H1 (cell line): ENCODE data around the gene SOX10. TPM values are rescaled to one million over a fixed set of nuclear protein-coding genes. Genes with fewer than 3 reads are reported as not detected.

ENCODE experiments used
- CTCF ChIA-PET: fragments of 300-600 bp; sonication (Branson Sonifier 250); formaldehyde crosslinking; loops from one replicate; lab custom pipeline; 2021; ENCODE audit not compliant: partially characterized antibody; lab: Charles Lee
- POLR2A ChIA-PET: fragments of 300-600 bp; sonication (Branson Sonifier 250); formaldehyde crosslinking; loops from one replicate; lab custom pipeline; 2021; ENCODE audit warnings: inconsistent platforms; ENCODE audit not compliant: partially characterized antibody; lab: Charles Lee
- DNase-seq, 2 experiments: peaks; one replicate each; pipeline versions ENCODE4 v3.0.0 to v3.0.0-alpha.2; 2010 to 2022; ENCODE audit warnings: low spot score in 2 of 2, low read depth in 1 of 2, mixed read lengths in 1 of 2
- FAIRE-seq: peaks from 2 replicates; lab custom pipeline; 2011; peaks lifted over from hg19 to GRCh38; lab: Jason Lieb, UNC
- H2AFZ ChIP-seq: 2 replicates; pipeline ENCODE4 v1.8.1; 2012; ENCODE audit warnings: low read length, inconsistent platforms
- H2AK5ac ChIP-seq: 2 replicates; pipeline ENCODE4 v1.6.1; 2013; ENCODE audit warnings: low read depth, low read length
- H2BK120ac ChIP-seq: replicated peaks from 2 replicates; pipeline ENCODE3; 2013; ENCODE audit warnings: low read depth, low read length, inconsistent platforms
- H2BK12ac ChIP-seq: 2 replicates; pipeline ENCODE4 v1.6.1; 2013; ENCODE audit warnings: low read depth, low read length
- H2BK15ac ChIP-seq: 2 replicates; pipeline ENCODE4 v1.6.1; 2013; ENCODE audit warnings: low read length
- H2BK20ac ChIP-seq: 2 replicates; pipeline ENCODE4 v1.6.1; 2013; ENCODE audit warnings: low read length
- H2BK5ac ChIP-seq: 2 replicates; pipeline ENCODE4 v1.6.1; 2013; ENCODE audit warnings: low read depth, low read length
- H3K14ac ChIP-seq: 2 replicates; pipeline ENCODE4 v1.6.1; 2013; ENCODE audit warnings: inconsistent platforms; ENCODE audit not compliant: insufficient read length
- H3K18ac ChIP-seq: 2 replicates; pipeline ENCODE4 v1.6.1; 2013; ENCODE audit warnings: low read length; ENCODE audit errors: extremely low read depth
- H3K23ac ChIP-seq: 2 replicates; pipeline ENCODE4 v1.6.1; 2013; ENCODE audit warnings: inconsistent platforms; ENCODE audit not compliant: insufficient read length
- H3K23me2 ChIP-seq: 2 replicates; pipeline ENCODE4 v1.6.1; 2013; ENCODE audit warnings: low read depth, low read length
- H3K27ac ChIP-seq: 2 replicates; pipeline ENCODE4 v1.6.1; 2011; ENCODE audit warnings: low read depth, low read length, inconsistent platforms
- H3K27me3 ChIP-seq, 4 experiments: replicated peaks in 1 of 4; 1 replicate in 1 of 4; 2 replicates in 3 of 4; pipeline versions ENCODE4 v1.6.1 to v1.8.1; 2011 to 2013; ENCODE audit warnings: low read length in 3 of 4, mild to moderate bottlenecking in 3 of 4, inconsistent platforms in 2 of 4, mixed read lengths in 2 of 4, moderate library complexity in 1 of 4; ENCODE audit not compliant: control insufficient read depth in 3 of 4, insufficient read depth in 3 of 4; ENCODE audit errors: extremely low read depth in 1 of 4
- H3K36me3 ChIP-seq, 4 experiments: 2 replicates each; pipeline versions ENCODE4 v1.6.1 to v1.8.1; 2011 to 2013; ENCODE audit warnings: mild to moderate bottlenecking in 4 of 4, low read length in 3 of 4, moderate library complexity in 2 of 4, control low read depth in 1 of 4, inconsistent platforms in 1 of 4; ENCODE audit not compliant: insufficient read depth in 4 of 4, control insufficient read depth in 2 of 4
- H3K4ac ChIP-seq: replicated peaks from 2 replicates; pipeline ENCODE3; 2013; ENCODE audit warnings: low read length, low read depth, mixed read lengths, inconsistent platforms; ENCODE audit not compliant: insufficient read length
- H3K4me1 ChIP-seq, 4 experiments: replicated peaks in 1 of 4; 1 replicate in 1 of 4; 2 replicates in 3 of 4; pipeline versions ENCODE4 v1.6.1 to v1.8.1; 2011 to 2013; ENCODE audit warnings: low read length in 3 of 4, inconsistent platforms in 2 of 4, mixed read lengths in 1 of 4; ENCODE audit not compliant: insufficient read depth in 4 of 4, control insufficient read depth in 3 of 4
- H3K4me2 ChIP-seq, 2 experiments: 2 replicates each; pipeline versions ENCODE4 v1.6.1 to v1.8.1; 2011 to 2013; ENCODE audit warnings: low read depth in 2 of 2, low read length in 2 of 2, control low read depth in 1 of 2, inconsistent platforms in 1 of 2, mild to moderate bottlenecking in 1 of 2; ENCODE audit not compliant: insufficient read depth in 1 of 2
- H3K4me3 ChIP-seq, 4 experiments: fragments of 200-600, 300-600 bp in 1 of 4; sonication (generic), shearing (Covaris generic), sonication (Bioruptor Twin) in 1 of 4; 2 replicates each; pipeline versions ENCODE4 v1.5.1 to v1.8.1; 2011 to 2016; ENCODE audit warnings: low read length in 4 of 4, low read depth in 3 of 4, control low read depth in 2 of 4, inconsistent platforms in 2 of 4, mild to moderate bottlenecking in 2 of 4, mixed read lengths in 1 of 4, moderate library complexity in 1 of 4; ENCODE audit not compliant: insufficient read depth in 2 of 4; ENCODE audit errors: extremely low read depth in 1 of 4
- H3K56ac ChIP-seq: replicated peaks from 2 replicates; pipeline ENCODE3; 2013; ENCODE audit warnings: low read depth, mild to moderate bottlenecking, mixed read lengths, low read length, inconsistent platforms; ENCODE audit not compliant: insufficient read length
- H3K79me1 ChIP-seq: 2 replicates; pipeline ENCODE4 v1.6.1; 2013; ENCODE audit warnings: low read depth, low read length, control low read depth
- H3K79me2 ChIP-seq, 2 experiments: 2 replicates each; pipeline versions ENCODE4 v1.6.1 to v1.8.1; 2012 to 2013; ENCODE audit warnings: low read length in 2 of 2, mild to moderate bottlenecking in 2 of 2, inconsistent platforms in 1 of 2; ENCODE audit not compliant: insufficient read depth in 2 of 2, control insufficient read depth in 1 of 2
- H3K9ac ChIP-seq, 4 experiments: replicated peaks in 1 of 4; 1 replicate in 1 of 4; 2 replicates in 3 of 4; pipeline versions ENCODE4 v1.6.1 to v1.8.1; 2011 to 2013; ENCODE audit warnings: low read depth in 3 of 4, low read length in 3 of 4, control low read depth in 2 of 4, mild to moderate bottlenecking in 2 of 4, moderate library complexity in 2 of 4, inconsistent platforms in 1 of 4; ENCODE audit errors: extremely low read depth in 1 of 4
- H3K9me3 ChIP-seq, 2 experiments: 2 replicates each; pipeline versions ENCODE4 v1.6.1 to v1.8.1; 2012 to 2013; ENCODE audit warnings: mild to moderate bottlenecking in 2 of 2, moderate library complexity in 2 of 2, control low read depth in 1 of 2, inconsistent platforms in 1 of 2, low read depth in 1 of 2, low read length in 1 of 2, mixed read lengths in 1 of 2; ENCODE audit not compliant: insufficient read depth in 2 of 2
- H4K20me1 ChIP-seq, 2 experiments: replicated peaks in 1 of 2; 2 replicates each; pipeline versions ENCODE3 to v1.8.1; 2011 to 2013; ENCODE audit warnings: inconsistent platforms in 2 of 2, low read length in 2 of 2, mild to moderate bottlenecking in 1 of 2; ENCODE audit not compliant: insufficient read depth in 2 of 2, control insufficient read depth in 1 of 2
- H4K5ac ChIP-seq: 2 replicates; pipeline ENCODE4 v1.6.1; 2013; ENCODE audit warnings: low read length, low read depth, mixed read lengths, inconsistent platforms; ENCODE audit not compliant: insufficient read length
- H4K8ac ChIP-seq: 2 replicates; pipeline ENCODE4 v1.8.0; 2013; ENCODE audit warnings: mild to moderate bottlenecking, moderate library complexity, low read length, inconsistent platforms; ENCODE audit not compliant: insufficient read depth; ENCODE audit errors: extremely low read depth
- H4K91ac ChIP-seq: replicated peaks from 2 replicates; pipeline ENCODE3; 2013; ENCODE audit warnings: low read length, mixed read lengths, inconsistent platforms; ENCODE audit not compliant: insufficient read length
- BACH1 ChIP-seq: IDR thresholded peaks from 2 replicates; pipeline ENCODE4 v1.6.1; 2012; ENCODE audit warnings: low read length, improper control_type of control experiment
- WGBS, 2 experiments: shearing (Covaris generic) in 1 of 2; methylation state at CpG; one replicate each; pipeline versions ENCODE4 v1.1.6 to v1.1.7; 2013 to 2015; ENCODE audit warnings: low lambda C conversion rate in 2 of 2, mixed read lengths in 2 of 2, inconsistent platforms in 1 of 2, low coverage in 1 of 2, missing lambda C conversion rate in 1 of 2; ENCODE audit not compliant: insufficient replicate concordance in 2 of 2, insufficient coverage in 1 of 2, insufficient read length in 1 of 2; ENCODE audit errors: extremely low coverage in 1 of 2, missing lambda C conversion rate in 1 of 2; 5-methylcytosine and 5-hydroxymethylcytosine counted together
- polyA plus RNA-seq, 7 experiments: library from polyadenylated mRNA; depleted of rRNA in 3 of 7; stranded (reverse) in 5 of 7; unstranded in 2 of 7; fragments of >200 nt in 5 of 7; fragments of 200-250 nt in 2 of 7; gene quantifications; 1 replicate in 5 of 7; 2 replicates in 1 of 7; 4 replicates in 1 of 7; pipeline versions ENCODE4 v1.2.1 to v1.2.3, GENCODE V29; 2011 to 2013; ENCODE audit warnings: missing spikeins in 2 of 7, mixed read lengths in 2 of 7
- total RNA-seq: library from RNA; stranded (reverse); fragmentation: NEBNext Ultra II Directional; extraction: Animal tissue kit (Norgen Biotek cat#: 25700); gene quantifications from 2 replicates; pipeline ENCODE4 v1.2.1, GENCODE V29; 2021

Gene SOX10
- total and polyA plus RNA-seq, 2 of the 8 experiments (the other 6 are each of a cell fraction or from before 2014, with no cell fraction given) = 2.7 TPM

DNA sequence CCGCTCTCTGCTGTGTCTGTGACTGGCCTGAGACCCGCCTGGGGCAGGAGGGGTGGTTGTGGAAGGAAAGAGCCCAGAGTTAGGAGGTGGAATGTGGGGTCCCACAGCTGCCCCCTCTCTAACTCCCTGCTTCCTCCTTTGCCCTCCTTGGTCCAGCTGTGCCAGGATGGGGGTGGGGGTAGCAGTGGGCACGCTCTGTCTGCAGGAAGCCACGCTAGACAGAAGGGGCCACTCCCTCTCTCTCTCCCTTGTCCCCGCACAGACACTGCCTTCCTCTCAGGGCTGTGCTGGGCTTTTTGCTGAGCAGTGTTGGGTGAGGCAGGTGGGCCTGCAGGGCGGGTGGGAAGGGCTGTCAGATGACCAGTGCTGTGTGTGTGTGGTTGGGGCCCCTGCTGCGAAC lies 2.0 kb upstream of the SOX10 start:
- DNase-seq (no peak), FAIRE-seq (no peak)
- CTCF ChIA-PET = no interaction called here

More for the DNA sequence above, 2.0 kb upstream of the SOX10 start:
- H3K27me3 ChIP-seq = peaks cover 0 to 19% (median 12%) of the 10 kb centered on the region in 4 experiments; a peak in 5 of 7 replicates
- no peak overlapping the region for H2BK120ac ChIP-seq
- TF ChIP-seq BACH1 = no peak
- no peaks in the 10 kb centered on the region for H3K9me3 ChIP-seq
- peaks cover 0 to 20% (median 11%) of the 10 kb centered on the region in 4 experiments; a peak in 6 of 7 replicates for H3K4me1 ChIP-seq
- no peak overlapping the region for H2BK5ac ChIP-seq
- H3K18ac ChIP-seq = peak overlapping the region; percentile 32; the same call in 1 of the 2 replicates
- no peak overlapping the region for H3K4me2 ChIP-seq
- no peak overlapping the region for H2AFZ ChIP-seq
- H2BK12ac ChIP-seq = no peak overlapping the region
- H3K4me3 ChIP-seq = no peak overlapping the region
- WGBS, 2 experiments = 85% methylated on average over 6 of the region's 7 CpGs; no CpG with 5 or more reads in 1 of the 2 experiments
- no peak overlapping the region for H2AK5ac ChIP-seq
- no peak overlapping the region for H3K56ac ChIP-seq
- peak overlapping the region; percentile 72; the same call in 1 of the 2 replicates for H2BK15ac ChIP-seq
- peaks cover 2 to 3% of the 10 kb centered on the region in 2 experiments for H4K20me1 ChIP-seq
- no peak overlapping the region for H3K9ac ChIP-seq
- no peak overlapping the region for H3K23ac ChIP-seq
- H3K4ac ChIP-seq = no peak overlapping the region
- POLR2A ChIA-PET = no interaction called here
- no peak overlapping the region for H3K27ac ChIP-seq
- no peak overlapping the region for H4K91ac ChIP-seq
- H4K5ac ChIP-seq = no peak overlapping the region
- no peak overlapping the region for H3K14ac ChIP-seq
- peaks cover 13% of the 10 kb centered on the region; the same call in 1 of the 2 replicates for H3K23me2 ChIP-seq
- H3K79me2 ChIP-seq = no peaks in the 10 kb centered on the region
- H2BK20ac ChIP-seq = no peak overlapping the region
- H3K79me1 ChIP-seq = no peaks in the 10 kb centered on the region
- no peak overlapping the region for H4K8ac ChIP-seq
- H3K36me3 ChIP-seq = no peaks in the 10 kb centered on the region; a peak in 1 of 8 replicates
